D721Med (cell line): Measurements from ENCODE around the gene MYH15.

Experiments
- DNase-seq: peaks from one replicate; pipeline ENCODE4 v3.0.0; 2011; ENCODE audit warnings: low spot score; ENCODE audit not compliant: insufficient read length
- FAIRE-seq: peaks from 2 replicates; lab custom pipeline; 2011; peaks lifted over from hg19 to GRCh38; lab: Jason Lieb, UNC
- TF ChIP-seq, protein P1 (sequence below): IDR thresholded peaks from 2 replicates; pipeline ENCODE4 v1.5.1; 2012; ENCODE audit warnings: mild to moderate bottlenecking, control low read depth; ENCODE audit not compliant: insufficient read depth; ENCODE audit errors: missing control alignments

MYH15 gene

DNA sequence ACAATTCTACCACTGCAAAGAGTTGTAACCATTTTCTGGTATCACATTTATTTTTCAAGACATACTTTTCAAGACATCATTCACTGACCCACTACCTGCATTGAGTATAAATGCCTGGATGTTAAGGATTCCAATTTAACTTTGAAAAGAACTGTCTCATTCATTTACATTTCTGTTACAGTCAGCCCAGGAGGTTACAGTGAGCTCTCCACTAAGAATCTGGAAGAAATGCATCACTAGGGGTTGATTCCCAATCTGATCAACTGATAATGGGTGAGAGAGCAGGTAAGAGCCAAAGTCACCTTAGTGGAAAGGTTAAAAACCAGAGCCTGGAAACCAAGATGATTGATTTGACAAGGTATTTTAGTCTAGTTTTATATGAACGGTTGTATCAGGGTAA lies 133.0 kb downstream of the MYH15 start:
- TF ChIP-seq, protein P1, sequence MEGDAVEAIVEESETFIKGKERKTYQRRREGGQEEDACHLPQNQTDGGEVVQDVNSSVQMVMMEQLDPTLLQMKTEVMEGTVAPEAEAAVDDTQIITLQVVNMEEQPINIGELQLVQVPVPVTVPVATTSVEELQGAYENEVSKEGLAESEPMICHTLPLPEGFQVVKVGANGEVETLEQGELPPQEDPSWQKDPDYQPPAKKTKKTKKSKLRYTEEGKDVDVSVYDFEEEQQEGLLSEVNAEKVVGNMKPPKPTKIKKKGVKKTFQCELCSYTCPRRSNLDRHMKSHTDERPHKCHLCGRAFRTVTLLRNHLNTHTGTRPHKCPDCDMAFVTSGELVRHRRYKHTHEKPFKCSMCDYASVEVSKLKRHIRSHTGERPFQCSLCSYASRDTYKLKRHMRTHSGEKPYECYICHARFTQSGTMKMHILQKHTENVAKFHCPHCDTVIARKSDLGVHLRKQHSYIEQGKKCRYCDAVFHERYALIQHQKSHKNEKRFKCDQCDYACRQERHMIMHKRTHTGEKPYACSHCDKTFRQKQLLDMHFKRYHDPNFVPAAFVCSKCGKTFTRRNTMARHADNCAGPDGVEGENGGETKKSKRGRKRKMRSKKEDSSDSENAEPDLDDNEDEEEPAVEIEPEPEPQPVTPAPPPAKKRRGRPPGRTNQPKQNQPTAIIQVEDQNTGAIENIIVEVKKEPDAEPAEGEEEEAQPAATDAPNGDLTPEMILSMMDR: no peak
- DNase-seq: no peak
- no peak for FAIRE-seq

DNA sequence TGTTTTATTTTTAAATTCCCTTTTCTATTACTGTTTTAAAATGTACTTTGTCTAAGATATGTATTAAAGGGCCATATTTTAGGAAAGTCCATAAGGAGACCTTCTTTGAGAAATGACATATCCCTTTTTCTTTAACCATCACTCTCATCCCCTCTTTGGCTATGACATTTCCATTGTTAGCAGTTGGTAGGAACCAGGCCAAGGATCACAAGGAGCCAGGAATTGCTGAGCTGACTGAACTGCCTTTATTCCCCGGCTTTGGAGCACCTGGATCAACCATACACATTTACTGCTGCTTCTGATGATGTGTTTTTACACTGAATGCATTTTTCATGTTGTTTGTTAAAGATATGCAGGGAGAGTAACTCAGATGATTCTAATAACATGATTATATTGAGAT lies 134.4 kb downstream of the MYH15 start:
- DNase-seq (no peak), FAIRE-seq (no peak)
- TF ChIP-seq, protein P1: no peak

DNA sequence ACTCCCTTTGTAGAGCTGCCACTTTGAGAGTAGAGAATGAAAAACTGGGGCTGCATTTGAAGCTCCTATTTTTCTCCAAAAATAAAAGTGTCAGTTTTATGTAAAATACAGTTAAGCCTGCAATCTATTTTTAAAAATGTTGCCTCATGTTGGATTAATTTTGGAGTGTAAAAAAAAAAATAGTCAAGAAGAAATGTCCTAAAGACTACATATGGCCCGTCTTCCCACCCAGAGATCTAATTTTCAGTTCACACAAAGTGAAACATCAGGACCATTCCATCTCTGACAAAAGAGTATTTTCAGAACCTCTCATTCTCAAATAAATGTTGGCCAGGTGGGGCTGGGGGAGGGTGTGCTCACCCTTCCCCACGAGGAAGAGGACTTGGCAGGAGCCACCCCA lies 151.4 kb downstream of the MYH15 start:
- DNase-seq: no peak
- no peak for FAIRE-seq
- TF ChIP-seq, protein P1: no peak

DNA sequence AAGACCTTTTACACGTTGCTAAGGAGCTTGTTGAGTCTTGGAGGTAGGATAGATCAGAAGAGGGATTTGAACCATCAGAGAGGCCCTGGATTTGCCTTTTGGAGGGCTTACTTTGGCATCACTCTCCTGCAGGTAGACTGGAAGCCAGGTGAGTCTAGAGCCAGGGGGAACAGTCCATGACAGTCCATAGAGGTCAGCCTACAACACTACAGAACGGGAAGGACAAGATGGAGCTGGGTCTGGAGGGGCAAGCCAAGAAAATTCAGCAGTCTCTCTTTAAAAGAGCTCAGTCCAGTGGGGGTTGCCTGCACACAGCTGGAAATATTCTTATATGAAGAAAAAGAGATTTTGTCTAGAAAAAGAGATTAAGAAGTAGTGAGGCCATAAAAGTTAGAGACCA lies 153.4 kb downstream of the MYH15 start:
- DNase-seq: no peak
- FAIRE-seq: no peak
- TF ChIP-seq, protein P1: no peak

GRCh38 chr3:108354562-108354961 lies 155.8 kb downstream of the MYH15 start:
- no peak for DNase-seq
- TF ChIP-seq, protein P1: no peak
- FAIRE-seq: no peak

GRCh38 chr3:108352176-108352575 lies 158.2 kb downstream of the MYH15 start:
- TF ChIP-seq, protein P1: no peak
- FAIRE-seq (peak; percentile 98), DNase-seq (no peak)

DNA sequence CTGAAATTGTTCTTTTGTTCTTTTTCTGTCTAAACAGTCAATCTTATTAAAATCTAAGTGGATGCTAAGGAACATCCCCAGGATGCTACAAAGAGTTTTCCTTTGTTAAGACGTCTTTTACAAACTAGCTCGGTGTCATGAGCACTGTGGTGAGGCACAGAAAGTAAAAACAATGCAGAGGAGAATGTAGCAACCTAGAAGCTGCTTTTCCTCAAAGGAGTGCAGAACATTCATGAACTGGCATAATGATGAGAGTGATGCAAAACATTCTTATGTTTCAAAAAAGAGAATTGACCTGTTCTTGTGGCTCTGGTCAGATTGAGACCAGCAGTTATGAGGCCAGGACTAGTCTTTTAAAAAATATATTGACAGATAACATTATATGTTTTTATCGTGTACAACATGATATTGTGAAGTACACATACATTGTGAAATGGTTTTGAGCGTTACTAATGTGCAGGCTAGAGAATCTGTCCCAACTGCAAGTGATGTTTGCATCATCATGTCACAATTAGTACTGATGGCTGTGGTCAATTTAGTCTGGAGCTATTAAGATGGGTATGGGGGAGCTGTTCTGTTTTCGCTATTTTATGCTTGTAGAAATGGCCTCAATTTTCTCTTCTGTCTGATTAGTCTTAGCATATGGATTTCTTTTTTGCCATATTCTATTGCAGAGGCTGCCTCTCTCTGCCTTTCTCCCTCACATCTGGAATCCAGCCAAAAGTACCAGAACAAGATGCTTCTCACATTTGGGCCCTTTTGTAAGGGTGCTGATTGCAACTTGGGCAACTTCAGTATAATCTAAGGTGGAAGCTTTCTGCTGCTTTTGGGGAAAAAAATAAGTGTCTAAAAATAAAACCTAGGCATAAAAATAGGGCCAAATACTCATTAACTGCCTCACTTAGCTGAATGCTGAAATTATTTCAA lies 163.8 kb downstream of the MYH15 start:
- no peak for FAIRE-seq

More for the DNA sequence above, 163.8 kb downstream of the MYH15 start:
- DNase-seq: no peak
- TF ChIP-seq, protein P1: no peak
